ENCODE data around the gene CSMD2.

CSMD2 gene

GRCh38 chr1:33684396-33685179 is 480.4 kb downstream of the CSMD2 start:
- DNase-seq (ENCODE audit: low read depth in 2 of 2), result no peak

- DNase-seq (ENCODE audit: low read depth in 2 of 2), result no peak
Measured at GRCh38 chr1:33683913-33684312, 481.1 kb downstream of the CSMD2 start.

DNA sequence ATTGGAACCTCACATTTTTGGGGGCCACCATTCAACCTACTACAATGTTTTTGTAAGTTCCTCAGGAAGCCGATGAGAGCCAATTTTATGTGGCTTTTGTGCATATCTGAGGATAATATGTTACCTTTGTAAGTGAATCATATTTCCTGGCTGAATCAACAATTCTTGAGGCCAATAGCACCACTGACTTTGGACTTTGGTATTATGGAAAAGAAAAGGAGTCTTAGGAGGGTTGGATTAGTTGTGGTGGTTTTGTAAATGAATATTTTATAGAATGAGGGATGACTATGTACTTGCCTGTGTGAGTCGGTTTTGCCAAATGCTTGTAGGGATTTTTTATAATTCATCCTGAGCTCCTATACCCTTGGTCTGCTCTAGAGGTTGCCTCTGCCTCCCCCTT is 482.7 kb downstream of the CSMD2 start:
- DNase-seq (ENCODE audit: low read depth in 2 of 2), result no peak

GRCh38 chr1:33680281-33680840 is 484.7 kb downstream of the CSMD2 start:
- DNase-seq (ENCODE audit: low read depth in 2 of 2), result no peak

DNA sequence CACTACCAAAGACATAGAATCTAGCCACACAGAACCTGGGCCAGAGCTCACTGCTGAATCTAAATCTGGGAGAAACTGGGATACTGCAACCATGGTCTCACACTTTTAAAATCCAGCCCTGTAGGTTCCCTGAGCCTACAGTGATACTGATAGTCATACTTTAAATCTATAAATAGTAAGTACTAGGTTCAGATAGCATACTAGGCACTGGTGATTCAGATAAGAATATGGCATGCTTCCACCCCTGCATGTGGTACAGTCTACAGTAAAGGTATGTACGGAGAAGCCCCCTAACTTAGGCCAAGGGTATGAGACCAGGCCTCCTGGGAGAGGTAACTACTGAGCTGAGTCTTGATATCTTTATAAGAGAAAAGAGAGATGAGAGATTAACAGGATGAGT is 494.5 kb downstream of the CSMD2 start:
- DNase-seq (ENCODE audit: low read depth in 2 of 2), result no peak

GRCh38 chr1:33668695-33669094 is 496.3 kb downstream of the CSMD2 start:
- no peak for DNase-seq (ENCODE audit: low read depth in 2 of 2)

GRCh38 chr1:33667386-33668282 is 497.4 kb downstream of the CSMD2 start:
- no peak for DNase-seq (ENCODE audit: low read depth in 2 of 2)

DNA sequence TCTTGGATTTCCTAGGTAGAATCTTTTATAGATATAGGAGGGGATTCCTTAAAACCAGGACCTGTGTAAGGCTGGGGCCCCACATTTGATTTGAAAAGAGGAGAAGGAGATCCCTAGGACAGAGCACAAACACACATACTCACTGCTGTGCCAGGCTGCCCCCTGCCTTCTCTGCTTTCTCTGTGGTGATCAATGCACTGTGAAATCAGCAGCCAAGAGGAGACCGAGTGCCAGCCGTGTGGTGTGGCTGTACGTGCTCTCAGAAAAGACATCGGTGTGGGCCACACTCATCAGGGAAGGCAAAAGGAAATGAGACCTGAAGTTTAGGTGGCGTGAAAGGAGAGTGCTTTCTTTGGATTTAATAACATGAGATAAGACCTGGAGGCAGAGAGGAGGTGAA is 498.4 kb downstream of the CSMD2 start:
- DNase-seq (ENCODE audit: low read depth in 2 of 2), result no peak

- DNase-seq (ENCODE audit: low read depth in 2 of 2), result no peak
Measured at GRCh38 chr1:33661811-33662454, 503.1 kb downstream of the CSMD2 start.

- DNase-seq (ENCODE audit: low read depth in 2 of 2), result no peak
Measured at GRCh38 chr1:33660956-33661355, 504.1 kb downstream of the CSMD2 start.

DNA sequence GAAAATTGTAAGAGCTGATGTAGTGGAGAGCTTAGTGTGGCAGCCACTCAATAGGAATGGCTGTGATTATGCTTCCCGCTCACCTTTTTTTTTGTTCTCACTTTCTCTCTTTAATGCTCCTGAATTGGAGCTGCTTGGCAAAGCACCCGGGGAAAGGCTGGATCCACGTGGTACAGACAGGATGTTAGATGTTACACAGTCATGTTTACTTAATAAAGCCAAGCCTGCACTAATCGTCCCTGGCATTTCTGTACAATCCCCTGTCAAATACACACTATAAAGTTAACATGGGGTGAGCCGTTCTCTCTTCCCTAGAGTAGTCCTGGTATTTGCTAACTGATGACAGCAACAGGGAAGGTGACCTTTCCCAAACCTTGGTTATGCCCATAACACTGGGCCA is 504.8 kb downstream of the CSMD2 start:
- DNase-seq (ENCODE audit: low read depth in 2 of 2), result no peak

- no peak for DNase-seq (ENCODE audit: low read depth in 2 of 2)
Measured at GRCh38 chr1:33659641-33660040, 505.4 kb downstream of the CSMD2 start.

GRCh38 chr1:33657833-33658232 is 507.2 kb downstream of the CSMD2 start:
- no peak for DNase-seq (ENCODE audit: low read depth in 2 of 2)

- no peak for DNase-seq (ENCODE audit: low read depth in 2 of 2)
Measured at GRCh38 chr1:33656467-33657005, 508.5 kb downstream of the CSMD2 start.

GRCh38 chr1:33655496-33655895 is 509.5 kb downstream of the CSMD2 start:
- no peak for DNase-seq (ENCODE audit: low read depth in 2 of 2)

- no peak for DNase-seq (ENCODE audit: low read depth in 2 of 2)
Measured at GRCh38 chr1:33654267-33654834, 510.7 kb downstream of the CSMD2 start.

DNA sequence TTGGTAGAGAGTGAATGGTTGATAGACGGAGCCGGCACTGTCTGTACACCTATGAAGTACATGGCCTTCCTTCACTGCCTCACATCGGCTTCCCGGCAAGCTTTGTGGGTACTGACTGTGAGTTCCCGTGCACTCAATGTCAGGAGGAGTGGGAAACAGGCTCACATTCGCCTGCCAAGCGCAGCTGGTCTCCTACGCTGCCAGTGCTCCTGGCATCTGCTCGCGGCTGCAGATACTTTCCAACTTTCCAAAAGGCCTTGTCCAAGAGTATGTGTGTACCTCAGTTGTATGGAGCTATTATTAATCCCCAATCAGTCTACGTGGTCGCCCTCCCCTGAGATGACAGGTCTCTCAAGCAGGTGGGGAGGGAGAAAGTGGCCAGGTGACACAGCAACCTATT is 511.8 kb downstream of the CSMD2 start:
- DNase-seq (ENCODE audit: low read depth in 2 of 2), result no peak

DNA sequence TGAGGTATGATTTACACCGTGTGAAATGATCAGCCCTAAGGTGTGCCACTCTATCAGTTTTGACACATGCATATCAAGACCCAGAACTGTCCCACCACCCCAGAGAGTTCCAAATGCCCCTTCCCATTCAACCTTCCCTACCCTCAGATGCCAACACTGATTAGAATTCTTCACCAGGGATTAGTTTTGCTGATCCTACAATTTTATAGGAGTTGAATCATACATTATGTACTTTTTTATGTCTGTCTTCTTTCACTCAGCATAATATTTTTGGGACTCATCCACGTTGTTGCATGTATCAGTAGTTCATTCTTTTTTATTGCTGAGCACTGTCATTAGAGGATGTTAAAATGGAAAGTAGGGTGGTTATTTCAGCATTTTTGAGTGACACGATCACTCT is 514.3 kb downstream of the CSMD2 start:
- no peak for DNase-seq (ENCODE audit: low read depth in 2 of 2)

- no peak for DNase-seq (ENCODE audit: low read depth in 2 of 2)
Measured at GRCh38 chr1:33649759-33650158, 515.3 kb downstream of the CSMD2 start.

GRCh38 chr1:33643216-33643615 is 521.8 kb downstream of the CSMD2 start:
- DNase-seq (ENCODE audit: low read depth in 2 of 2), result no peak

GRCh38 chr1:33641104-33641830 is 523.8 kb downstream of the CSMD2 start:
- DNase-seq (ENCODE audit: low read depth in 2 of 2), result no peak

All from stimulated activated CD8-positive, alpha-beta memory T cell treated with anti-CD3 and anti-CD28 coated beads, Interleukin-2, amount 100 ng/mL, for 1 hour (primary cell).